Astrocyte of the hippocampus (primary cell): ENCODE results near the gene LRRC23.
A peak's percentile ranks its signal among the peaks of the same experiment; 100 is the strongest.

Experiments
- DNase-seq: peaks from one replicate; pipeline ENCODE4 v3.0.0; 2011; ENCODE audit warnings: low read depth, low spot score

LRRC23 gene

DNA sequence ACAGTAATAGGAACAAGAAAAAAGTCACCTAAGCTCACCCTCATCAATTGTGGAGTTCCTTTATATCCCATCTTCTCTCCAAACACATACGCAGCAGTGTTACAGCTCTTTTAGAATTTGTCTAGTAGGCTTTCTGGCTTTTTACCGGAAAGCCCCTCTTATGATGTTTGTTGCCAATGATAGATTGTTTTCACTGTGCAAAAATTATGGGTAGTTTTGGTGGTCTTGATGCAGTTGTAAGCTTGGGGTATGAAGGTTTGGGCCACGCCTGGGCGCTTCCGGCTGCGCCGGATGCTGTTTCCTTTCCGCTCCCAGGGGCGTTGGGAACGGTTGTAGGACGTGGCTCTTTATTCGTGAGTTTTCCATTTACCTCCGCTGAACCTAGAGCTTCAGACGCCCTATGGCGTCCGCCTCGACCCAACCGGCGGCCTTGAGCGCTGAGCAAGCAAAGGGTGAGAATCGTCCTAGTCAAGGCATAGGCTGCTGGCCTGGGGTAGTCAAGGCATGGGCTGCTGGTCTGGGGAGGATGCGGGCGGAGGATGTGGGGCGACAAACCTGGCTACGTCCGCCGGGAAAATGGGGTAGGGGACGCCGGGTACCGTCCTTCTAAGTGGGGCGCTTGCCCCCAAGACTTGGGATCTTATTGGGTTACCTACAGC, 39.2 kb downstream of the LRRC23 start, which contains the start of the genes C12orf57 and RNU7-1:
Gene C12orf57, plus strand, starts transcription at position 301 of the 659 bp plus-strand sequence. Its CDS starts 100 bp downstream, at position 401.
Gene RNU7-1, plus strand, starts transcription at position 95 of the 659 bp plus-strand sequence.
- DNase-seq = peak; percentile 90

- peak; percentile 96 for DNase-seq
Measured at GRCh38 chr12:6944381-6945186, 40.0 kb downstream of the LRRC23 start.

- DNase-seq = no peak
Measured at GRCh38 chr12:6945613-6946012, 41.0 kb downstream of the LRRC23 start.

DNA sequence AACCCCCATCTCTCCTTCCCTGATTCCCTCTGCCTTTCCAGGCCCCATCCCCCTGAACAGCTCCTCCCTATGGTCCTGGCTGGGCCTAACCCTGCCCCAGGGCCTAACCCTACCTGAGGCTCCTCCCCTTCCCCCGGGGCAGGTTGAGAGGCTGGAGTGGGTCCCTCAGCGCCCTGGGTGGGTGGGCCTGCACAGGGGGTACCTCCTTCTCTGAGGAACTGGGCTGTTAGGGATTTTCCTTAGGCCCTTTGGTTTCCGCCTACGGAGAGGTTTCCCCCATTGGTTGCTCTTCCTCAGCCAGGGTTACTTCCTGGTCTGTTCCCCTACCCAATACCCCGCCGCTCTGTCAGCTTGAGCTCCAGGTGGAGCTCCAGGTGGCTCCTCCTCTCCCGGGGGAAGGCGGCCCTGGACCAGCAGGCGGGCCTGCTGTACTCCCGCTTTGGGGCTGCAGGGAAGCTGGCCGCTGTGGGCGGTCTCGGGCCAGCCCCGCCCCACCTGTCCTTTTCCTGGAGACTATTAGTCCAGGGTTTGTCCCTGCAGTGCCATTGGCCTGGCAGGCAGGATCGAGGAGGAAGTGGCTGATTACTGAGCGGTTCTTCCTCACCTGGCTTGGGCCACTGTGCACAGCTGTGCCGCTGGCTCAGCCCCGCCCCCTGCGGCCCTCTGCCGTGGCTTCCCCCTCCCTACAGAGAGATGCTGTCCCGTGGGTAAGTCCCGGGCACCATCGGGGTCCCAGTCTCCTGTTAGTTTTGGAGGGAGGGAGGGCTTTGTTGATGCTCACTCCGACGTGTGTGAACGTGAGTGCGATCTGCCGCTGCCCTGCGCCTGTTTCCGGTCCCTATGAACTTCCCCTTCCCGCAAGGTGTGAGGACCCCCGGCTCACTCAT, 41.7 kb downstream of the LRRC23 start:
- DNase-seq = peak; percentile 44

DNA sequence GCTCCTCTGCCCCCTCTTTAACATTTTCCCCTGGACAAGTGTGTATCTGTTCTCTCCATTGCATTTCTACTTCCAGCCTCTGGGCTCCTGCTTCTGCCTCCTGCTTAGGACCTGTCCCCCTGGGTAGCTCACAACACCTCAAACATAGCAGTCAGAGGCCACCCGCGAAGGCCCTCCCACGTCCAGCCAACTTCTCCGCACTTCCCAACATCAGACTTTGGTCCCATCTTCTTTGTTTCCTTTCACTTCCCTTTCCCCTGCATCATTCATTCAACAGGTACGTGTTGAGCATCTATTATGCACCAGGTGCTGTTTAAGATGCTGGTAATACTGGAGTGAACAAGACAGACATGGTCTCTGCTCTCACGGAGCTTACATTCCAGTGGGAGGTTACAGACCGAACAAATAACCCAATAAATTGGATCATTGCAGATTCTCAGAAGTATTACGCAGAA, 42.3 kb downstream of the LRRC23 start:
- no peak for DNase-seq

GRCh38 chr12:6947615-6948014, 43.0 kb downstream of the LRRC23 start:
- DNase-seq = no peak

- DNase-seq = no peak
Measured at GRCh38 chr12:6948873-6949594, 44.4 kb downstream of the LRRC23 start.

GRCh38 chr12:6950401-6950801, 45.8 kb downstream of the LRRC23 start:
- no peak for DNase-seq

DNA sequence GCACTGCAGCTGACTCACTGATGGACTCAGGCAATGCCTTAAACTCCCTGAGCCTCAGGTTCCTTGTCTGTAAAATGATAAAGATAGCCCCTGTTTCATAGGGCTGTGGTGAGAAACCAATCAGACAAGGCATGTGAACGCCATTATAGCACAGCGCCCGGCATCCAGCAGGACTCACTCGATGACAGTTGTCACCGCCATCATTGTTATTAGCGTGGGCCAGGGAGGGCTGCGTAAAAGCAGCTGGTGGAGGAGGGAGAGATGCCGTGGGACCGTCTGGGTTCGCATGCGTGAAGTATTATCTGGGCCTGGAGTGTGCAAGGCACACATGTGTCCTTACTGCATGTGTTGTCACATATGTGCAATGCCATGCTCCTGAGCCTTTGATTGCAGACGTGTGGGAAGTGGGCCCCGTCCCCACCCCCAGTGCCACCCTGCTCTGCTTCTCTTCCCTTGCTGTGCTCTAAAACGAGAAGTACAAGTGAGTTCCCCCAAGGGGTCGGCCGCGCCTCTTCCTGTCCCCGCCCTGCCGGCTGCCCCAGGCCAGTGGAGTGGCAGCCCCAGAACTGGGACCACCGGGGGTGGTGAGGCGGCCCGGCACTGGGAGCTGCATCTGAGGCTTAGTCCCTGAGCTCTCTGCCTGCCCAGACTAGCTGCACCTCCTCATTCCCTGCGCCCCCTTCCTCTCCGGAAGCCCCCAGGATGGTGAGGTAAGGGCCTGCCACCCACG, 46.4 kb downstream of the LRRC23 start, which contains the start of gene PTPN6:
Gene PTPN6, plus strand, starts transcription at position 546 of the 730 bp plus-strand sequence. Its CDS starts 157 bp downstream, at position 703.
- no peak for DNase-seq

DNA sequence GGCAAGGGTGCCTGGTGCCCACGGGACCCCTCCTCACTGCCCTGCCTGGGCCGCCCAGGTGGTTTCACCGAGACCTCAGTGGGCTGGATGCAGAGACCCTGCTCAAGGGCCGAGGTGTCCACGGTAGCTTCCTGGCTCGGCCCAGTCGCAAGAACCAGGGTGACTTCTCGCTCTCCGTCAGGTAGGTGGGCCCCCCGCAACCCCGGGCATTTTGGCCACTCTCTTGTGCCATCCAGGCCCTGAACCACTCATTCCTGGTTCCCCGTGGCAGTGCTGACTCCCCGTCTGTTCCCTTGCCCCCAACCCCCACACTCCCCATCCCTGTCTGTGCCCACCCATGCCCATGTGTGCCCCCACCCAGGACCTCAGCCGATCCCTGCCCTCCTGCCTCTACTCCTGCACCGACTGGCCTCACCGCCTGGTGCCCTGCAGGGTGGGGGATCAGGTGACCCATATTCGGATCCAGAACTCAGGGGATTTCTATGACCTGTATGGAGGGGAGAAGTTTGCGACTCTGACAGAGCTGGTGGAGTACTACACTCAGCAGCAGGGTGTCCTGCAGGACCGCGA, 47.0 kb downstream of the LRRC23 start:
- DNase-seq = no peak

DNA sequence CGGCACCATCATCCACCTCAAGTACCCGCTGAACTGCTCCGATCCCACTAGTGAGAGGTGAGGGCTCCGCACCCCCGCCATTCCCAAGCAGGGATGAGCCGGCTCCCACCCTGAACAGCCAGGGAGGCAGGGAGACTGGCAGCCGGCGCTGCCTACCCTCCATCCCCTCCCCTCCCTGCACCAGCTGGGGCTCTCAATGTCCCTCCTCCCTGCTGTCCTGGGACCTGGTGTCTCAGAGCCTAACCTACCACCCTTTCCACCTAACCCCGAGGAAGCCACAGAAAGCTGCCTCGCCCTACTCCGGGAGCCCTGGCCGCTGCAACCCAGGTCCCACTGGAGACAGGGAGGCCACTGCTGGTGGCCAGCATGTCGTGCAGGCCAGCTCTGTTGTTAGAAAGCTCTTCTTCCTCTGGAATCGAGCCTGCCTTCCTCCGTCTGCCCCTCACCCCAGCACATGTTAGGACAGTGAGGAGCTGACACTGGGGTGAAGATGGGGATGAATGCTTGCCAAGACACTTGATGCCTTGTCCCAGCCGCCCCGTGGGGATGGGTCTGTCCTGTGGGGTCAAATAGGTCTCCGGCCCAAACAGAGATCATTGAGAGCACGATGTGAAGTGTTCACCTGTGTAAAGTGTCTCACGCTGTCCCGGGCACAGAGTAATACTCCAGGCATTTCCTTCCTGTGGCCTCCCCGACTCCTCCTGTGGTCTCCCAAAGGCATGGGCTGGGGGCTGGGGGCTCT, 47.7 kb downstream of the LRRC23 start:
- no peak for DNase-seq

- no peak for DNase-seq
Measured at GRCh38 chr12:6952863-6953441, 48.3 kb downstream of the LRRC23 start.

DNA sequence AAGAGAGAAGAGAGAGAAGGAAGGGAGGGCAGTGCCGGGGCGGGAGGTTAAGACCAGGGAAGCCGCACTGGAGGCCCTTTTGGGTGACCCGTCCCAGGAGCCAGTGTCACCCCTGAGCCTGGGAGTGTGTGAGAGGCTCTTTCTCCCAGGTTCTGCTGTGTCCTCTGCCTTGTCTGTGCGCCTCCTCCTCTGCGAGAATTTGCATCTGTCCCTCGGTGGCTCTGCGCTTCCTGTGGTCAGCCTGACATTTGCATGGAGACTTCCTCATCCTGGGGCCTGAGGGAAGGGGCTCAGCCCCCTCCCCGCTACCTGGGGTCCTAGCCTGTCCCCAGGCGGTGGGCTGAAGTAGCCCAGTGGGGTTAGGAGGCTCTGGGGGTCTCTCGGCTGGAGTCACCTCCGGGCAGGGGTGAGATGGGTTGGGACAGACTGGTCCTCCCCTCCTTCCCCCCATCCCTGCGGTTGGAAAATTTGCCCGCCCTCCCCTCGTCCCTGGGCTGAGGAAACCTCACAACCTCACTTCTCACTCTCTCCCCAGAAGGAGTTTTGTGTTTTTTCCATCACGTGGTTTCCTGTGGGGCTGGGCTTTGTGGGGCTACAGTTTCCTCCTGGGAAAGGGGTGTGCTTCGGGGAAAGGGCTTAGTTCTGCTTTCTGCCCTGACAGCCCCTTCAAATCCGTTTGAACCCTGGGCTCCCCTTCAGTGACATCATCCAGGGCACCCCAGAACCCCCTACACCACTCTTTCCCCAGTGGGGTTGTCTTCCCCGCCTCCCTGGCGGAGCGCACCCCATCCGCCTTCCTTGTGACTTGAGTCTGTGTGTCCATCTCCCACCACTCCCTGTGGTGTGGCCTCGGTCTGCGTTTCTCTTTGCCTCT, 49.1 kb downstream of the LRRC23 start:
- peak; percentile 59 for DNase-seq

GRCh38 chr12:6954316-6955107, 49.9 kb downstream of the LRRC23 start:
- no peak for DNase-seq

DNA sequence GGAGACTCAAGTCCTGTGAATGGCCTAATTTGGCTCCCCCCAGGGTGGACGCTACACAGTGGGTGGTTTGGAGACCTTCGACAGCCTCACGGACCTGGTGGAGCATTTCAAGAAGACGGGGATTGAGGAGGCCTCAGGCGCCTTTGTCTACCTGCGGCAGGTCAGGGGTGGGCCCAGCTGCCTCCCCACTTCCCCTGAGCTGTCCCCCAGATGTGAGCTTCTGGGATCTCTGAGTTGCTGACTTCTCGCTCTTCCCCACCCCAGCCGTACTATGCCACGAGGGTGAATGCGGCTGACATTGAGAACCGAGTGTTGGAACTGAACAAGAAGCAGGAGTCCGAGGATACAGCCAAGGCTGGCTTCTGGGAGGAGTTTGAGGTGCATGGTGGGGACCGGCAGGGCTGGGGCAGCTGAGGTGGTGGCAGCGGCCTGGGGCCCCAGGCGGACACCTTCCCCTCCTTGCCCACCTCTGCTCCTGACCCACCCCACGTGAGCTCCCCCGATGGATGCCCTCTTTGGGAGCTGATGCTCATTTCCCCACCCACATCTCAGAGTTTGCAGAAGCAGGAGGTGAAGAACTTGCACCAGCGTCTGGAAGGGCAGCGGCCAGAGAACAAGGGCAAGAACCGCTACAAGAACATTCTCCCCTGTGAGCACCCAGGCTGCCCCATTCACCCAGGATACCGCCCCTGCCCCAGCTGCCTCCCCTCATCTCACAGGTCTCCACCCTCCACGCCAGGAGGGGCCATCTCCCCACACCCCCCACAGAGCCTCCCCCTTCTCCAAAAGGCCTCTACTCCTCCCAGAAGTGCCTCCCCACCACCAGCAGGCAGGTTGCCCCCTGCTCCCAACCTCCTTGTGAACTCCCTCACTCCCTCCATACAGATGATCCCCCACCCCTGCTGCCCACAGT, 50.7 kb downstream of the LRRC23 start:
- DNase-seq = no peak
